Fibroblast of lung (primary cell): ENCODE results near the gene OXA1L. TPM values are rescaled to one million over a fixed set of nuclear protein-coding genes. Genes with fewer than 3 reads are reported as not detected.

ENCODE experiments used
- DNase-seq, 2 donors: peaks; one replicate each; pipeline versions ENCODE4 v3.0.0 to v3.0.0-alpha.2; 2010; ENCODE audit warnings: low read depth in 2 of 2
- H2AFZ ChIP-seq: 2 replicates; pipeline ENCODE4 v1.5.1; 2012; ENCODE audit warnings: low read length, control low read depth, inconsistent platforms
- H3K27ac ChIP-seq: 2 replicates; pipeline ENCODE4 v1.5.1; 2011; ENCODE audit warnings: low read length, control low read depth; ENCODE audit not compliant: insufficient read depth
- H3K27me3 ChIP-seq: 2 replicates; pipeline ENCODE4 v1.5.1; 2011; ENCODE audit warnings: mild to moderate bottlenecking, low read length; ENCODE audit not compliant: control insufficient read depth, insufficient read depth
- H3K36me3 ChIP-seq: 2 replicates; pipeline ENCODE4 v1.5.1; 2011; ENCODE audit warnings: low read length; ENCODE audit not compliant: control insufficient read depth, insufficient read depth
- H3K4me1 ChIP-seq: 2 replicates; pipeline ENCODE4 v1.5.1; 2011; ENCODE audit warnings: low read length; ENCODE audit not compliant: control insufficient read depth, insufficient read depth; ENCODE audit errors: extremely low read depth
- H3K4me2 ChIP-seq: 2 replicates; pipeline ENCODE4 v1.5.1; 2011; ENCODE audit warnings: low read length, control low read depth; ENCODE audit not compliant: insufficient read depth; ENCODE audit errors: extremely low read depth
- H3K4me3 ChIP-seq, 4 experiments: fragments of 200-600 bp in 1 of 4; sonication (generic) in 1 of 4; replicated peaks in 1 of 4; 2 replicates each; pipeline ENCODE4 v1.5.1; 2011 to 2016; ENCODE audit warnings: low read length in 4 of 4, low read depth in 3 of 4, mild to moderate bottlenecking in 3 of 4, control low read depth in 2 of 4, inconsistent platforms in 1 of 4, mixed read lengths in 1 of 4; ENCODE audit not compliant: insufficient read depth in 1 of 4; ENCODE audit errors: control extremely low read depth in 1 of 4
- H3K79me2 ChIP-seq: 2 replicates; pipeline ENCODE4 v1.5.1; 2012; ENCODE audit warnings: mild to moderate bottlenecking, low read length, inconsistent platforms; ENCODE audit not compliant: control insufficient read depth, insufficient read depth
- H3K9ac ChIP-seq: 2 replicates; pipeline ENCODE4 v1.5.1; 2011; ENCODE audit warnings: mild to moderate bottlenecking, low read length, control low read depth; ENCODE audit not compliant: insufficient read depth
- H3K9me3 ChIP-seq: 2 replicates; pipeline ENCODE4 v1.5.1; 2012; ENCODE audit warnings: low read depth, low read length; ENCODE audit not compliant: control insufficient read depth, insufficient read depth
- H4K20me1 ChIP-seq: 2 replicates; pipeline ENCODE4 v1.5.1; 2011; ENCODE audit warnings: low read length; ENCODE audit not compliant: control insufficient read depth, insufficient read depth; ENCODE audit errors: extremely low read depth
- EZH2 ChIP-seq: IDR thresholded peaks from 2 replicates; pipeline ENCODE4 v1.5.1; 2012; ENCODE audit warnings: low read length, control low read depth, mild to moderate bottlenecking; ENCODE audit errors: missing control alignments
- polyA plus RNA-seq, 2 donors: library from polyadenylated mRNA; depleted of rRNA in 1 of 2; stranded (reverse) in 1 of 2; unstranded in 1 of 2; fragments of >200 nt; gene quantifications; 2 replicates each; pipeline ENCODE4 v1.2.1, GENCODE V29; 2011 to 2012; ENCODE audit warnings: missing spikeins in 1 of 2
- total RNA-seq: library from RNA; depleted of rRNA; stranded (reverse); fragments of >200 nt; gene quantifications from 2 replicates; pipeline ENCODE4 v1.2.1, GENCODE V29; 2014
- TF ChIP-seq, protein P1 (sequence below), 2 donors: IDR thresholded peaks in 1 of 2; conservative IDR thresholded peaks in 1 of 2; 1 replicate in 1 of 2; 2 replicates in 1 of 2; pipeline ENCODE4 v1.5.1; 2011 to 2012; ENCODE audit warnings: low read length in 2 of 2, control low read depth in 1 of 2, inconsistent platforms in 1 of 2, low read depth in 1 of 2, mild to moderate bottlenecking in 1 of 2

The OXA1L gene
- total and polyA plus RNA-seq, 2 donors (not counting 1 experiment from before 2014, with no cell fraction given) = 67.2 to 141 TPM

DNA sequence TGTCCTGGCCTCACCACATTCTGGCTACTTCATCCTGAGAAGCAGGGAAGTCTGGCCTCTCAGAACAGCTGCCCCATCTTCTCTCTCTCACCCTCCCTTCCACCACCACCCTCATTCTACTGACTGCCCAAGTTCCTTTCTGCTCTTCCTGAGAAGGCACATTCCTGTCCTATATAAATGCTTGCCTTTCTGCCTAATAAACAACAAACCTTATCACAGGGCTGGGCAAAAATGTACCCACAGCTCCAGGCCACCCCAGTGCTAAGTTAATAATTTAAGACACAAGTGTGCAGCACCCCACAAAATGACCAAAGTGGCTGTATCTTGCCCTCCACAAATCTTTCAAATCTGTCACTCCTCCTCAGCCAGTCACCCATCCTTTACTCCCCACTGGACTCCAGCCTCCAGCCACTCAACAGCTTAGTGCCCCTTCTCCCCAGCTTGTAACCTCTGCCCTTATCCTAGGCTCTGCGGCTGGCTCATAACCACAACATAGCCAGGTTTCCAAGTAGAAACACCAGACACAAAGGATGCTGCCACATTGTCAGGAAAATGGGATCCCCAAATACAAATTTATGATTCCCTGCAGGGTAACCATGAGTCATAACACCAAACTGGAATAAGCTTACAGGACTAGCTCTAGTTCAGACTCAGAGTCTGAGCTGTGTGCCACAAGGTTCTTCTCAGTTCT lies 15.0 kb downstream of the OXA1L start:
- H3K4me1 ChIP-seq = no peaks in the 10 kb centered on the region
- H3K79me2 ChIP-seq = no peaks in the 10 kb centered on the region
- no peak overlapping the region for H3K4me3 ChIP-seq
- no peak overlapping the region for H2AFZ ChIP-seq
- no peaks in the 10 kb centered on the region for H4K20me1 ChIP-seq
- no peaks in the 10 kb centered on the region for H3K27me3 ChIP-seq
- no peak overlapping the region for H3K27ac ChIP-seq
- H3K9ac ChIP-seq = no peak overlapping the region
- TF ChIP-seq EZH2 = no peak
- TF ChIP-seq, protein P1, sequence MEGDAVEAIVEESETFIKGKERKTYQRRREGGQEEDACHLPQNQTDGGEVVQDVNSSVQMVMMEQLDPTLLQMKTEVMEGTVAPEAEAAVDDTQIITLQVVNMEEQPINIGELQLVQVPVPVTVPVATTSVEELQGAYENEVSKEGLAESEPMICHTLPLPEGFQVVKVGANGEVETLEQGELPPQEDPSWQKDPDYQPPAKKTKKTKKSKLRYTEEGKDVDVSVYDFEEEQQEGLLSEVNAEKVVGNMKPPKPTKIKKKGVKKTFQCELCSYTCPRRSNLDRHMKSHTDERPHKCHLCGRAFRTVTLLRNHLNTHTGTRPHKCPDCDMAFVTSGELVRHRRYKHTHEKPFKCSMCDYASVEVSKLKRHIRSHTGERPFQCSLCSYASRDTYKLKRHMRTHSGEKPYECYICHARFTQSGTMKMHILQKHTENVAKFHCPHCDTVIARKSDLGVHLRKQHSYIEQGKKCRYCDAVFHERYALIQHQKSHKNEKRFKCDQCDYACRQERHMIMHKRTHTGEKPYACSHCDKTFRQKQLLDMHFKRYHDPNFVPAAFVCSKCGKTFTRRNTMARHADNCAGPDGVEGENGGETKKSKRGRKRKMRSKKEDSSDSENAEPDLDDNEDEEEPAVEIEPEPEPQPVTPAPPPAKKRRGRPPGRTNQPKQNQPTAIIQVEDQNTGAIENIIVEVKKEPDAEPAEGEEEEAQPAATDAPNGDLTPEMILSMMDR (conservative IDR thresholded peaks at IDR 0.05 in 1 of 2, IDR thresholded peaks at IDR 0.05 in 1 of 2; ENCODE audit: low read depth in 1 of 2, low read length in 2 of 2) = no peak
- no peak overlapping the region for H3K4me2 ChIP-seq
- H3K9me3 ChIP-seq = no peaks in the 10 kb centered on the region
- DNase-seq = peak; percentile 14 to 20
- no peaks in the 10 kb centered on the region for H3K36me3 ChIP-seq

DNA sequence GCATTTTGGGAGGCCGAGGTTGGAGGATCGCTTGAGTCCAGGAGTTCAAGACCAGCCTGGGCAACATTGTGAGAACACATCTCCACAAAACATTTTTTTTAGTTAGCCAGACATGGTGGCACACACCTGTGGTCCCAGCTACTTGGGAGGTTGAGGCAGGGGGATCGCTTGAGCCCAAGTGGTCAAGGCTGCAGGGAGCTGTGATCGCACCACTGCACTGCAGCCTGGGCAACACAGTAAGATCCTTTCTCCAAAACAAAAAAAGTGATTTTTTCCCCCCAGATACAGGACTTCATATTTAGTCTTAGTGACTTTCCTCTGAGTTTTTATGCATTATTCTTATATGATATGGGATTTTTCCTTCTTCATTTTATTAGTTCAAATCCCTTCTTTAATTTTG lies 20.2 kb downstream of the OXA1L start:
- Histone ChIP-seq H2AFZ (no peak overlapping the region), H3K4me2 (no peak overlapping the region), H3K9ac (no peak overlapping the region), H3K9me3 (no peaks in the 10 kb centered on the region), H3K27me3 (no peaks in the 10 kb centered on the region), H3K27ac (no peak overlapping the region), H3K36me3 (no peaks in the 10 kb centered on the region), H3K79me2 (no peaks in the 10 kb centered on the region), H3K4me3 (no peak overlapping the region), H4K20me1 (no peaks in the 10 kb centered on the region), H3K4me1 (no peaks in the 10 kb centered on the region)
- TF ChIP-seq, protein P1 (conservative IDR thresholded peaks at IDR 0.05 in 1 of 2, IDR thresholded peaks at IDR 0.05 in 1 of 2; ENCODE audit: low read depth in 1 of 2, low read length in 2 of 2) = no peak
- TF ChIP-seq EZH2 = no peak
- DNase-seq = no peak

DNA sequence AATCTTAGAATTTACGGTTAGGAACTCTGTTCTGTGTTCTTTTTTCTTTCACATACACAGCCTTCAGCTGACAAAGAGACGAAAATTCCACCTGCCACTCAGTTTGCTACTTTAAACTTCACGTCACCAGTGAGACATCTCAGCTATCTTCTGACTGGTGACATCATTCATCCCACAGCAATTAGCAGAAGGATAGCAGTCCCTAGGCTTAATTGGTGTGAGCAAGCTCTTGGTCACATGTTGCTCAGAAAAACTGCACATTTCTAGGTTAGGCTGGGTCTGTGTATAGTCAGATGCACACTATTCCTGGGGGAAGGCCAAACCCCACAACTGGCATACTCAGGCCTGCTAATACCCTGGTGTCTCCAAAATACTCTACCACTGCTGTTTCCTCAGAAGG lies 24.8 kb downstream of the OXA1L start:
- no peaks in the 10 kb centered on the region for H3K4me1 ChIP-seq
- no peaks in the 10 kb centered on the region for H3K79me2 ChIP-seq
- H3K27me3 ChIP-seq = no peaks in the 10 kb centered on the region
- TF ChIP-seq EZH2 = no peak
- no peak overlapping the region for H3K9ac ChIP-seq
- no peaks in the 10 kb centered on the region for H4K20me1 ChIP-seq
- H3K4me3 ChIP-seq = no peak overlapping the region
- H3K4me2 ChIP-seq = no peak overlapping the region
- H2AFZ ChIP-seq = no peak overlapping the region
- H3K36me3 ChIP-seq = no peaks in the 10 kb centered on the region
- no peaks in the 10 kb centered on the region for H3K9me3 ChIP-seq
- peak; percentile 53 to 84 for DNase-seq
- no peak overlapping the region for H3K27ac ChIP-seq
